GM12878 (cell line): Measurements from ENCODE around the gene TNK1. TPM values are rescaled to one million over a fixed set of nuclear protein-coding genes. Genes with fewer than 3 reads are reported as not detected.
A peak's percentile ranks its signal among the peaks of the same experiment; 100 is the strongest.

Source experiments
- ATAC-seq: fragments of 200-7000 bp; cut with Tn5 transposase; 3 replicates; pipeline ENCODE4 v1.9.1; 2020; ENCODE audit warnings: mild to moderate bottlenecking, moderate library complexity
- BruUV-seq: library from RNA; stranded (reverse); fragments of 400-500 nt; replicated peaks from 2 replicates; lab custom pipeline; 2021; lab: Mats Ljungman, UMichigan
- CTCF ChIA-PET: fragments of 300-600 bp; sonication (Branson Sonifier 250); formaldehyde crosslinking; extraction: SDS; loops from one replicate; lab custom pipeline; 2021; ENCODE audit warnings: inconsistent platforms; lab: Yijun Ruan, JAX
- POLR2A ChIA-PET: fragments of 350-600 bp; formaldehyde crosslinking; extraction: SDS; loops from one replicate; lab custom pipeline; 2021; ENCODE audit warnings: inconsistent platforms; lab: Charles Lee
- RAD21 ChIA-PET: fragments of 300-600 bp; sonication (Branson Sonifier 250); formaldehyde crosslinking; loops from one replicate; lab custom pipeline; 2023; ENCODE audit warnings: antibody characterized with exemption; ENCODE audit not compliant: unreplicated experiment; lab: Charles Lee
- SMC1A ChIA-PET: fragments of 300-600 bp; sonication (Branson Sonifier 250); formaldehyde crosslinking; loops from one replicate; lab custom pipeline; 2023; ENCODE audit not compliant: unreplicated experiment, uncharacterized antibody; lab: Charles Lee
- DNase-seq: peaks from one replicate; pipeline ENCODE4 v3.0.0-alpha.2; 2011; ENCODE audit warnings: low read depth, low spot score
- FAIRE-seq: peaks from 3 replicates; lab custom pipeline; 2011; peaks lifted over from hg19 to GRCh38; lab: Jason Lieb, UNC
- H2AFZ ChIP-seq: 2 replicates; pipeline ENCODE4 v1.6.0; 2011; ENCODE audit warnings: low read depth, low read length, control low read depth; ENCODE audit not compliant: control insufficient read depth
- H3K27ac ChIP-seq: 2 replicates; pipeline ENCODE4 v1.5.1; 2011; ENCODE audit warnings: control low read depth; ENCODE audit not compliant: control insufficient read depth, insufficient read depth
- H3K27me3 ChIP-seq, 2 experiments: replicated peaks in 1 of 2; 2 replicates each; pipeline versions ENCODE4 v1.6.0 to v1.6.1; 2011; ENCODE audit warnings: low read length in 1 of 2; ENCODE audit not compliant: control insufficient read depth in 2 of 2, insufficient read depth in 2 of 2
- H3K36me3 ChIP-seq, 2 experiments: 2 replicates each; pipeline ENCODE4 v1.5.1; 2011; ENCODE audit warnings: low read length in 1 of 2; ENCODE audit not compliant: control insufficient read depth in 2 of 2, insufficient read depth in 2 of 2
- H3K4me1 ChIP-seq: 2 replicates; pipeline ENCODE4 v1.6.1; 2011; ENCODE audit warnings: mild to moderate bottlenecking, low read length, moderate library complexity, mixed read lengths; ENCODE audit not compliant: control insufficient read depth, insufficient read depth
- H3K4me2 ChIP-seq: 2 replicates; pipeline ENCODE4 v1.6.0; 2011; ENCODE audit warnings: control low read depth; ENCODE audit not compliant: control insufficient read depth, insufficient read depth
- H3K4me3 ChIP-seq: fragments of 200-600 bp; sonication (generic); 2 replicates; pipeline ENCODE4 v1.5.1; 2016
- H3K79me2 ChIP-seq: 2 replicates; pipeline ENCODE4 v1.6.0; 2011; ENCODE audit warnings: low read length; ENCODE audit not compliant: control insufficient read depth, insufficient read depth
- H3K9ac ChIP-seq: 2 replicates; pipeline ENCODE4 v1.8.0; 2011; ENCODE audit warnings: low read length, control low read depth, mixed read lengths; ENCODE audit not compliant: control insufficient read depth, insufficient read depth
- H3K9me3 ChIP-seq: replicated peaks from 3 replicates; pipeline ENCODE4 v1.5.1; 2011; ENCODE audit warnings: mild to moderate bottlenecking, low read length; ENCODE audit not compliant: control insufficient read depth, insufficient read depth
- H4K20me1 ChIP-seq: 2 replicates; pipeline ENCODE4 v1.6.0; 2011; ENCODE audit not compliant: control insufficient read depth, insufficient read depth
- JUND ChIP-seq: IDR thresholded peaks from 2 replicates; pipeline ENCODE4 v1.6.1; 2012; ENCODE audit warnings: low read depth, mild to moderate bottlenecking, low read length, improper control_type of control experiment, moderate library complexity
- MXI1 ChIP-seq: fragments of 150-350 bp; IDR thresholded peaks from 2 replicates; pipeline ENCODE4 v1.6.1; 2011; ENCODE audit warnings: low read depth, mild to moderate bottlenecking, inconsistent platforms, low read length, improper control_type of control experiment
- MYB ChIP-seq: fragments of 150-350 bp; IDR thresholded peaks from 2 replicates; pipeline ENCODE4 v1.6.1; 2014; ENCODE audit warnings: mild to moderate bottlenecking, low read depth, low read length, borderline replicate concordance
- RB1 ChIP-seq: fragments of 450-650 bp; formaldehyde crosslinking; IDR thresholded peaks from 2 replicates; pipeline ENCODE4 v1.6.1; 2017; ENCODE audit warnings: mild to moderate bottlenecking, borderline replicate concordance
- RUNX3 ChIP-seq: IDR thresholded peaks from 2 replicates; pipeline ENCODE4 v1.6.1; 2012; ENCODE audit warnings: low read length, inconsistent platforms
- SIN3A ChIP-seq: IDR thresholded peaks from 2 replicates; pipeline ENCODE4 v1.6.1; 2012; ENCODE audit warnings: low read depth, low read length, improper control_type of control experiment
- ZNF384 ChIP-seq: IDR thresholded peaks from 2 replicates; pipeline ENCODE4 v1.6.1; 2012; ENCODE audit warnings: low read depth, mild to moderate bottlenecking, low read length, improper control_type of control experiment, borderline replicate concordance
- WGBS: methylation state at CpG from one replicate; pipeline ENCODE4 v1.1.6; 2016; ENCODE audit warnings: low lambda C conversion rate; ENCODE audit not compliant: insufficient replicate concordance, insufficient coverage; ENCODE audit errors: missing lambda C conversion rate; 5-methylcytosine and 5-hydroxymethylcytosine counted together
- in situ Hi-C: fragments of 300-500 bp; cut with MboI; formaldehyde crosslinking; loops from 9 replicates; pipeline ENCODE4 v1.14.3; 2018; ENCODE audit warnings: mixed read lengths
- intact Hi-C: fragments of 100-400 bp; cut with micrococcal nuclease; formaldehyde crosslinking; loops from one replicate; pipeline ENCODE4 v1.14.2; 2022; ENCODE audit not compliant: unreplicated experiment
- polyA plus RNA-seq, 11 experiments: library from polyadenylated mRNA; depleted of rRNA in 4 of 11; unstranded in 6 of 11; stranded (reverse) in 5 of 11; fragments of >200 nt; fragmentation: Nextera tagmentation in 4 of 11; fragmentation: Illumina TruSeq in 1 of 11; extraction: Ambion mirVana in 4 of 11; extraction: Trizol in 1 of 11; gene quantifications; 1 replicate in 1 of 11; 2 replicates in 10 of 11; pipeline versions ENCODE4 v1.2.1 to v1.2.3, GENCODE V29; 2011 to 2016; ENCODE audit warnings: inconsistent platforms in 2 of 11, missing spikeins in 2 of 11, low read depth in 1 of 11
- total RNA-seq, 4 experiments: library from RNA; depleted of rRNA in 3 of 4; stranded (reverse); fragments of >200 nt in 3 of 4; fragmentation: Illumina TruSeq in 1 of 4; extraction: Trizol in 1 of 4; gene quantifications; 2 replicates each; pipeline versions ENCODE4 v1.2.1 to v1.2.3, GENCODE V29; 2013 to 2021
- TF ChIP-seq, protein P1 (sequence below): fragments of 450-650 bp; IDR thresholded peaks from 2 replicates; pipeline ENCODE4 v1.6.1; 2016; ENCODE audit warnings: mild to moderate bottlenecking

Gene TNK1
- total and polyA plus RNA-seq, 10 of the 15 experiments (the other 5 are each of a cell fraction or from before 2014, with no cell fraction given), result 0.06 to 2.5 (median 0.70) TPM

DNA sequence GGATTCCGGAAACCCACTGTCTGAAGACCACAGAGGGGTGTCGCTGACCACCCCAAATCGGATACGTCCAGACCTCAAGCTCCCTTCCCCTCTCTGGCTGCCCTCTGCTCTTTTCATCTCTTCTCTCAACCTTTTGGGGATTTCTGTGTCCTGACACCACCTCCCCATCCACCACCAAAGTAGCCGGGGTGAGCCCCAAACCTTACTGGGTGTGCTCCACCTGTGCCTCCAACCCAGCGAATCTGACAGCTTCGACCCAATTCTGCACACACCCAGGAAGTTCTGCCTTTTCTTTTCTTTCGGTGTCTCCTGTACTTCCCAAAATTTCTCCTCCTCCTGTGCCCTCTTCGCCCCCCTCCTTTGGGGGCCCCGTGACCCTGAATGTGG, 28.4 kb upstream of the TNK1 start (continued):
- TF ChIP-seq, protein P1, sequence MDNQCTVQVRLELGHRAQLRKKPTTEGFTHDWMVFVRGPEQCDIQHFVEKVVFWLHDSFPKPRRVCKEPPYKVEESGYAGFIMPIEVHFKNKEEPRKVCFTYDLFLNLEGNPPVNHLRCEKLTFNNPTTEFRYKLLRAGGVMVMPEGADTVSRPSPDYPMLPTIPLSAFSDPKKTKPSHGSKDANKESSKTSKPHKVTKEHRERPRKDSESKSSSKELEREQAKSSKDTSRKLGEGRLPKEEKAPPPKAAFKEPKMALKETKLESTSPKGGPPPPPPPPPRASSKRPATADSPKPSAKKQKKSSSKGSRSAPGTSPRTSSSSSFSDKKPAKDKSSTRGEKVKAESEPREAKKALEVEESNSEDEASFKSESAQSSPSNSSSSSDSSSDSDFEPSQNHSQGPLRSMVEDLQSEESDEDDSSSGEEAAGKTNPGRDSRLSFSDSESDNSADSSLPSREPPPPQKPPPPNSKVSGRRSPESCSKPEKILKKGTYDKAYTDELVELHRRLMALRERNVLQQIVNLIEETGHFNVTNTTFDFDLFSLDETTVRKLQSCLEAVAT, result peak; percentile 36; the same call in 1 of the 2 replicates
- peak; percentile 59; the same call in 1 of the 2 replicates for TF ChIP-seq RUNX3
- TF ChIP-seq, all 136 proteins: peak for 5

DNA sequence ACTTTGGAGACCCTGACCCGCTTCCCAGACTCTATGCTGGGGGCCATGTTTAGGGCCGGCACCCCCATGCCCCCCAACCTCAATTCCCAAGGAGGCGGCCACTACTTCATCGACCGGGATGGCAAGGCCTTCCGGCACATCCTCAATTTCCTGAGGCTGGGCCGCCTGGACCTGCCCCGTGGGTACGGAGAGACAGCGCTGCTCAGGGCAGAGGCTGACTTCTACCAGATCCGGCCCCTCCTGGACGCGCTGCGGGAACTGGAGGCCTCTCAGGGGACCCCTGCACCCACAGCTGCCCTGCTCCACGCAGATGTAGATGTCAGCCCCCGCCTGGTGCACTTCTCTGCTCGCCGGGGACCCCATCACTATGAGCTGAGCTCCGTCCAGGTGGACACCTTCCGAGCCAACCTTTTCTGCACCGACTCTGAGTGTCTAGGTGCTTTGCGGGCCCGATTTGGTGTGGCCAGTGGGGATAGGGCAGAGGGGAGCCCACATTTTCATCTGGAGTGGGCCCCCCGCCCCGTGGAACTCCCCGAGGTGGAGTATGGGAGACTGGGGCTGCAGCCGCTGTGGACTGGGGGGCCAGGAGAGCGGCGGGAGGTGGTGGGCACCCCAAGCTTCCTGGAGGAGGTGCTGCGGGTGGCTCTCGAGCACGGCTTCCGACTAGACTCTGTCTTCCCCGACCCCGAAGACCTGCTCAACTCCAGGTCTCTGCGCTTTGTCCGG, 27.8 kb upstream of the TNK1 start:
- no peak for TF ChIP-seq MYB
- TF ChIP-seq SIN3A, result no peak
- no peak for TF ChIP-seq MXI1
- no peak for TF ChIP-seq ZNF384
- TF ChIP-seq JUND, result no peak
- TF ChIP-seq RB1, result no peak
- ChIA-PET RAD21 (interaction anchor here (0.6 to 5.0 kb wide), 9 partner anchors 9 to 103 kb away, joined by 3 to 45 read pairs (median 4); partner anchors contain the start of genes ACAP1, NEURL4 and TMEM102), POLR2A (interaction anchor here (0.7 to 1.3 kb wide), 6 partner anchors 16 to 318 kb away, joined by 3 to 10 read pairs (median 4); partner anchors contain the start of genes ACAP1 and TMEM256), CTCF (interaction anchor here (0.6 to 4.0 kb wide), 10 partner anchors 8 to 335 kb away, joined by 3 to 58 read pairs (median 4); partner anchors contain the start of genes TMEM102, TP53 and WRAP53), SMC1A (interaction anchor here (0.7 to 1.9 kb wide), 7 partner anchors 15 to 334 kb away, joined by 3 to 9 read pairs (median 4); partner anchors contain the start of genes ACAP1, NEURL4, TMEM102 and TP53)
- Histone ChIP-seq H3K9ac (peak overlapping the region; percentile 62), H3K36me3 (peaks cover 2% of the 10 kb centered on the region in 2 experiments; a peak in 2 of 4 replicates), H3K27ac (no peak overlapping the region), H3K79me2 (peaks cover 7% of the 10 kb centered on the region), H2AFZ (no peak overlapping the region), H4K20me1 (no peaks in the 10 kb centered on the region), H3K4me3 (peak overlapping the region; percentile 88), H3K27me3 (no peaks in the 10 kb centered on the region), H3K4me1 (peaks cover 23% of the 10 kb centered on the region), H3K9me3 (no peaks in the 10 kb centered on the region), H3K4me2 (peak overlapping the region; percentile 93)
- ATAC-seq (no peak), DNase-seq (no peak), FAIRE-seq (no peak)
- WGBS, result 90% methylated on average over 28 of the region's 37 CpGs
- intact Hi-C loops (loop anchor here (5.0 kb wide), 1 partner anchor 84 kb away; the partner anchor contains the start of genes FGF11 and TMEM102), in situ Hi-C loops (no loop called here)
- BruUV-seq, result no TSS peak
